Ovary (tissue), 9 donors: ENCODE measurements around the gene NCCRP1. TPM values are rescaled to one million over a fixed set of nuclear protein-coding genes. Genes with fewer than 3 reads are reported as not detected.
"Not testable (repeated sequence)": the region's sequence is repeated elsewhere in the genome, so short reads cannot be mapped to it uniquely, and the experiment has no call there.

Source experiments
- DNase-seq, 5 donors: peaks; one replicate each; pipeline ENCODE4 v3.0.0-alpha.2; 2019 to 2020
- H3K27ac ChIP-seq, 2 donors: fragments of 200-600 bp; one replicate each; pipeline versions ENCODE4 v1.5.1 to v1.8.0; 2019 to 2022
- H3K27me3 ChIP-seq: fragments of 200-600 bp; one replicate; pipeline ENCODE4 v1.8.0; 2022
- H3K36me3 ChIP-seq: fragments of 200-600 bp; sonication (generic); one replicate; pipeline ENCODE4 v1.5.1; 2019
- H3K4me1 ChIP-seq: one replicate; pipeline ENCODE4 v1.8.1; 2013; ENCODE audit warnings: mild to moderate bottlenecking, moderate library complexity; ENCODE audit not compliant: insufficient read depth
- H3K4me3 ChIP-seq: fragments of 200-600 bp; sonication (generic); one replicate; pipeline ENCODE4 v1.5.1; 2017
- H3K9me3 ChIP-seq, 2 donors: fragments of 200-600 bp in 1 of 2; sonication (generic) in 1 of 2; one replicate each; pipeline versions ENCODE4 v1.5.1 to v1.8.1; 2013 to 2019; ENCODE audit warnings: mild to moderate bottlenecking in 1 of 2, moderate library complexity in 1 of 2
- EP300 ChIP-seq: sonication (generic); formaldehyde crosslinking; IDR thresholded peaks from one replicate; pipeline ENCODE4 v1.6.1; 2017; ENCODE audit warnings: antibody characterized with exemption
- POLR2A ChIP-seq: fragments of 450-650 bp; IDR thresholded peaks from one replicate; pipeline ENCODE4 v1.6.1; 2017; ENCODE audit warnings: antibody characterized with exemption, mild to moderate bottlenecking, moderate library complexity
- WGBS, 3 donors: extraction: QIAGEN DNeasy Blood & Tissue Kit in 1 of 3; methylation state at CpG; one replicate each; pipeline versions ENCODE4 v1.1.5 to v1.1.7; 2013 to 2017; 5-methylcytosine and 5-hydroxymethylcytosine counted together
- intact Hi-C, 4 donors: fragments of 100-400 bp; cut with DNase I; formaldehyde crosslinking; loops; one replicate each; pipeline versions ENCODE4 v1.11.0 to v1.15.1; 2022 to 2023
- polyA plus RNA-seq, 2 donors: library from polyadenylated mRNA; stranded (reverse); fragments of 200-250 nt in 1 of 2; fragments of 350-450 nt in 1 of 2; fragmentation: Illumina TruSeq in 1 of 2; extraction: RNeasy Lipid Tissue Mini Kit (QIAGEN cat#74804) in 1 of 2; gene quantifications; one replicate each; pipeline ENCODE4 v1.2.3, GENCODE V29; 2013 to 2014
- total RNA-seq, 7 donors: library from RNA; depleted of rRNA in 2 of 7; stranded (reverse); fragments of >200 nt in 2 of 7; fragmentation: NEBNext Ultra II Directional in 3 of 7; extraction: Animal tissue kit (Norgen Biotek cat#: 25700) in 3 of 7; gene quantifications; one replicate each; pipeline versions ENCODE4 v1.1.0 to v1.2.4, GENCODE V29; 2016 to 2023
- TF ChIP-seq, protein P1 (sequence below), 3 donors: fragments of 450-650 bp in 2 of 3; fragments of 200-600 bp in 1 of 3; IDR thresholded peaks; one replicate each; pipeline versions ENCODE4 v1.5.1 to v1.8.0; 2016 to 2022; ENCODE audit warnings: antibody characterized with exemption in 3 of 3, mild to moderate bottlenecking in 1 of 3
- donor health status: DM: no; HTN: no; CAD: no; lungs with moderate emphysema.
- donor health status: DM: no; HTN: no; CAD: no.
- donor health status: Bipolar disorder and iron deficiency.
- donor health status: DM: yes; HTN: yes; CAD: no.
- donor health status: DM: no; HTN: no; CAD: no.
- donor health status: DM: yes; HTN: yes; CAD: no.

The NCCRP1 gene
- total and polyA plus RNA-seq, 9 donors, result 0.05 to 4.4 (median 0.20) TPM; not detected in 4

DNA sequence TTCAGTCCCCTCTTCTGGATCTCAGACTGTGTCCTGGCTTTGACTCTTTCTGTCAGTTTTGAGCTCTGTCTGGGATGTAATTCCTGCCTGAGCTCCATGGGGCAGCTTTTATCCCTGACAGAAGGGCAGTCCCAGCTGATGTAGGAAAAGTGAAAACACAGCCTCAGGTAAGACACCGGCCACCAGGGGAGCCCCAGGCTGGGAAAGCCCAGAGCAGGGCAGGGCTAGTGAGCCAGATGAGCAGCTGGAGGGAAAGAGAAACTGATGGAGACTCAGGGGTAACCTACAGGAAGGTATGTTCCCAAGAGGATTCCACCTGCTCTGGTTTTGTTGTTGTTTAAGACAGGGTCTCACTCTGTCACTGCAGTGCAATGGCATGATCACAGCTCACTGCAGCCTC lies 48.4 kb downstream of the NCCRP1 start:
- H3K27me3 ChIP-seq, DNase-seq, H3K4me1 ChIP-seq, H3K36me3 ChIP-seq, H3K4me3 ChIP-seq, H3K27ac ChIP-seq, intact Hi-C loops, H3K9me3 ChIP-seq: not testable (repeated sequence)
- WGBS, 3 donors, result no CpG with 5 or more reads among the region's 1 CpG

DNA sequence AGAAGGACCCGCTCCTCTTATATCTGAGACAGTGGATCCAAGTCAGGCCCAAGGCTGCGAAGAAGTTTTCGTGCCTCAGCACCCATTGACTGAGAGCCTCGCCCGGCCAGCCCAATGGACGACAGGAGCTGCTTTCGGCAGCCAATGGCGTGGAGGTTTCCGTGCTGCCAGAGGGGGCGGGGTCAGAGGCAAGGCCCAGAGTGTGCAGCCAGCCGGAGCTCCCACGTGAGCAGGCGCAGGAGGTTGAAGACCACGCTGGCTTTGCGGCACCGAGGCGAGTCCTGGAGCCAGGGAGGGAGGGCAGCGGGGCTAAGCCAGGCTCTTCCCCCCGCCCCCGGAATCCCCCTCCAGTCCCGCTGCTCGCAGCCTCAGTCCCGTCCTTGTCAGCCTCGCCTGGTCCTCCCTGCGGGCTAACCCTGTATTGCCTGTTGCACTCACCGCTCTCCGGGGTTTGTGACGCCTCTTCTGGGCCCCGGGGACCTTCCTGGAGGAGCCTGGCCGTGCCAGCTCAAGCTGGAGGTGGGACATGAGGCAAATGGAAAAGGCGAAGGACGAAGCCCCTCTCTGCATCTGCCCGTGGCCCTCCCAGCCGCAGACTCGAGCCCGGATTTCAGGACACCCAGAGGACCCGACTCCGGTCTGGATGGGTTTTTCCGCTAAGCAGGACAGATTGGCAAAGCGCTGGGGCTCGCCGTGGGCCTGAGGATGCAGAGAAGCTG lies 50.3 kb downstream of the NCCRP1 start:
- 12 to 15% (median 13%) methylated on average over 28 to 42 of the region's 42 CpGs for WGBS, 3 donors
- H3K36me3 ChIP-seq, result no peaks in the 10 kb centered on the region
- H3K4me3 ChIP-seq, result no peak overlapping the region
- peak in 1 of 5 donors; percentile 18 for DNase-seq
- intact Hi-C loops, result no loop called here
- H3K27ac ChIP-seq, result no peak overlapping the region
- TF ChIP-seq, protein P1, sequence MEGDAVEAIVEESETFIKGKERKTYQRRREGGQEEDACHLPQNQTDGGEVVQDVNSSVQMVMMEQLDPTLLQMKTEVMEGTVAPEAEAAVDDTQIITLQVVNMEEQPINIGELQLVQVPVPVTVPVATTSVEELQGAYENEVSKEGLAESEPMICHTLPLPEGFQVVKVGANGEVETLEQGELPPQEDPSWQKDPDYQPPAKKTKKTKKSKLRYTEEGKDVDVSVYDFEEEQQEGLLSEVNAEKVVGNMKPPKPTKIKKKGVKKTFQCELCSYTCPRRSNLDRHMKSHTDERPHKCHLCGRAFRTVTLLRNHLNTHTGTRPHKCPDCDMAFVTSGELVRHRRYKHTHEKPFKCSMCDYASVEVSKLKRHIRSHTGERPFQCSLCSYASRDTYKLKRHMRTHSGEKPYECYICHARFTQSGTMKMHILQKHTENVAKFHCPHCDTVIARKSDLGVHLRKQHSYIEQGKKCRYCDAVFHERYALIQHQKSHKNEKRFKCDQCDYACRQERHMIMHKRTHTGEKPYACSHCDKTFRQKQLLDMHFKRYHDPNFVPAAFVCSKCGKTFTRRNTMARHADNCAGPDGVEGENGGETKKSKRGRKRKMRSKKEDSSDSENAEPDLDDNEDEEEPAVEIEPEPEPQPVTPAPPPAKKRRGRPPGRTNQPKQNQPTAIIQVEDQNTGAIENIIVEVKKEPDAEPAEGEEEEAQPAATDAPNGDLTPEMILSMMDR (IDR thresholded peaks at IDR 0.05), result no peak
- TF ChIP-seq POLR2A (no peak), EP300 (no peak)
- H3K27me3 ChIP-seq, result no peaks in the 10 kb centered on the region
- no peaks in the 10 kb centered on the region for H3K4me1 ChIP-seq
- H3K9me3 ChIP-seq, result no peaks in the 10 kb centered on the region

DNA sequence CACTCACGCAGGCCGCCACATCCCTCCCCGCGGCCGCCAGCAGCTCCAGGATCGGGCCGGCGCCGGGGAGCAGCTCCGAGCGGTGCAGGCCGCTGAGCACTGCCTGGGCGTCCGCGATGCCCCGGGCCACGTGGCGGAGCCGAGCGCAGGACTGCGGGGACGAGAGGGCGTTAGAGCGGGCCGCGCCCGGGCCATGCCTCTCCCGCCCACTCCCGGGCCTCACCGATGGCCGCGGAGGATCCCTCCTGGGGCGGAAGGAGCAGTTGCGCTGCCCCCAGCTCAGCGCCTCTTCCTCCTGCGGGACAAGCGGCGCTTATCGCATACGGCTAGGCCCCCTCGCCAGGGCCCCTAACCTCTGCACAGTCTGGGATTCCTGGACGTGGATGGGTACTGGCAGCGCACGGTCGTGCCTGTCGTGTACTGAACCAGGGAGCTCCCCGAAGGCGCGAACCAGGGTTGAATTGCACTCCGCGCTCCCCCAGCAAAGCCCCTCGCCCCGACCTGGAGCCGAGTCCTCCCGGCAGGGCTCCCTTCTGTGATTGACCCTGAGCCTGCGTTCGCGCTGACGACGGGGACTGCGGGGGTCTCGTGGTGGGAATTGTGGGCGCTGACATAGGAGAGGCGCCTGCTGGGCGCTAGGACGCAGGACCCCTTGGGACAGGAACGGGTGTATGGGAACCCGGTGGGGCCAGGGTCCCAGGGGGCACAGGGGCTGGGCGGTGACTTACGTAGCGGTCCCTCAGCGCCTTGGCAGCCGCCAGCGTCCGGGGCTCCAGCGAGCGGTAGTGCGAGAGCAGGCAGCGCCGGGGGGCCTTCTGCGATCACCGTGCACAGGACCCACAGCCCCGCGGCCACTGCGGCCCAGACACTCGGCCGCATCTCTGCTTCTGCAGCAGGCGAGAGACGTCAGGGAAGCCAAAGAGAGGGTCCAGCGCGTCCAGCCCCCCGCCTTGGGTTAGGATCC lies 51.2 kb downstream of the NCCRP1 start:
- intact Hi-C loops, result no loop called here
- Histone ChIP-seq H3K36me3 (no peaks in the 10 kb centered on the region), H3K27ac (no peak overlapping the region), H3K4me3 (no peak overlapping the region), H3K27me3 (no peaks in the 10 kb centered on the region), H3K9me3 (no peaks in the 10 kb centered on the region), H3K4me1 (no peaks in the 10 kb centered on the region)
- DNase-seq, result no peak
- 13 to 34% (median 23%) methylated on average over 49 to 92 of the region's 92 CpGs for WGBS, 3 donors
- TF ChIP-seq POLR2A (no peak), EP300 (no peak)
- TF ChIP-seq, protein P1 (IDR thresholded peaks at IDR 0.05), result no peak

DNA sequence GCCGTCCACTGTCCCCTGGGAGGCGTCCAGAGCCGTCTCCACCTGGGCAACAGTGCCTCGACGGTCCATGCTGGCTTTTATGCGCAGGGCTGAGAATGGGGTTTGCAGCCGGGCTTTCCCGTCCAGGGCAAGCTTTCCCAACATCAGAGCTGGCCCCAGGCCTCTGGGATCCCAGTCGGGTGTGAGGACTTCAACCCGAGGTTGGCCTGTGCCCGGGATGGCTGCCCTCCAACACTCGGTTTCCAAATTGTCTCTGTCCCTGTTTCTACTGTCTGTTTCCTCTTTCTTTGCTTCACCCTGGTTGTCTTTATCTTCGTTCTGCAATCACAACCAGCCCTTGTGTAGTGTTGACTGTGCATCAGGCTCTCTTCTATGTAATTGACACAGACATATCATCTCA lies 52.0 kb downstream of the NCCRP1 start, which contains the start of gene IFNL4:
IFNL4 (minus strand) TSS at position 51 of the 400 bp plus-strand sequence.
- H3K36me3 ChIP-seq, result no peaks in the 10 kb centered on the region
- 67 to 83% (median 82%) methylated on average over 13 of the region's 13 CpGs for WGBS, 3 donors
- intact Hi-C loops, result no loop called here
- H3K9me3 ChIP-seq, result no peaks in the 10 kb centered on the region
- H3K4me1 ChIP-seq, result no peaks in the 10 kb centered on the region
- no peak within 1 kb of the TSS for H3K4me3 ChIP-seq
- no peak for DNase-seq
- H3K27ac ChIP-seq, result no peak within 1 kb of the TSS
- TF ChIP-seq, protein P1 (IDR thresholded peaks at IDR 0.05), result no peak
- TF ChIP-seq EP300 (no peak), POLR2A (no peak)
- H3K27me3 ChIP-seq, result no peaks in the 10 kb centered on the region
